K562 (cell line): ENCODE data around the gene IMPG2. TPM values are rescaled to one million over a fixed set of nuclear protein-coding genes. Genes with fewer than 3 reads are reported as not detected.

ENCODE experiments used
- ATAC-seq: fragments of 200-7000 bp; cut with Tn5 transposase; 3 replicates; pipeline ENCODE4 v1.9.1; 2020; ENCODE audit warnings: moderate library complexity
- Bru-seq: library from RNA; stranded (reverse); fragments of 400-500 nt; gene quantifications from one replicate; lab custom pipeline; 2021; lab: Mats Ljungman, UMichigan
- BruChase-seq, 2 experiments: library from RNA; stranded (reverse); fragments of 400-500 nt; gene quantifications; one replicate each; lab custom pipeline; 2021; lab: Mats Ljungman, UMichigan
- BruUV-seq: library from RNA; stranded (reverse); fragments of 400-500 nt; replicated peaks from 2 replicates; lab custom pipeline; 2021; lab: Mats Ljungman, UMichigan
- CTCF ChIA-PET: fragments of 300-600 bp; formaldehyde crosslinking; extraction: SDS; loops from one replicate; lab custom pipeline; 2021; ENCODE audit warnings: low intra/inter-chr PET ratio; lab: Yijun Ruan, JAX
- POLR2A ChIA-PET: fragments of 300-600, 350-650 bp; sonication (Branson Sonifier 250); formaldehyde crosslinking; extraction: SDS; loops from one replicate; lab custom pipeline; 2021; ENCODE audit warnings: antibody characterized with exemption, inconsistent platforms; lab: Yijun Ruan, JAX
- DNase-seq, 4 experiments: peaks; one replicate each; pipeline versions ENCODE4 v3.0.0 to v3.0.0-alpha.2; 2011 to 2018; ENCODE audit warnings: low spot score in 3 of 4, mixed read lengths in 3 of 4; ENCODE audit errors: extremely low read depth in 1 of 4
- FAIRE-seq: peaks from 2 replicates; lab custom pipeline; 2011; peaks lifted over from hg19 to GRCh38; lab: Jason Lieb, UNC
- H2AFZ ChIP-seq: 2 replicates; pipeline ENCODE4 v1.6.0; 2011; ENCODE audit warnings: low read depth, low read length, control low read depth, inconsistent platforms
- H3K27ac ChIP-seq: fragments of 200-600 bp; 3 replicates; pipeline ENCODE4 v1.8.0; 2011; ENCODE audit warnings: low read depth, mild to moderate bottlenecking, control low read depth, inconsistent platforms, low read length, moderate library complexity, mixed read lengths; ENCODE audit errors: extremely low read depth
- H3K27me3 ChIP-seq, 2 experiments: fragments of 300-600 bp in 1 of 2; 2 replicates in 1 of 2; 3 replicates in 1 of 2; pipeline versions ENCODE4 v1.6.0 to v1.8.0; 2011; ENCODE audit warnings: inconsistent platforms in 2 of 2, low read length in 2 of 2, mild to moderate bottlenecking in 1 of 2, mixed read lengths in 1 of 2, moderate library complexity in 1 of 2; ENCODE audit not compliant: control insufficient read depth in 2 of 2, insufficient read depth in 2 of 2
- H3K36me3 ChIP-seq: fragments of 300-600 bp; 3 replicates; pipeline ENCODE4 v1.8.0; 2011; ENCODE audit warnings: mild to moderate bottlenecking, low read length, inconsistent platforms; ENCODE audit not compliant: control insufficient read depth, insufficient read depth
- H3K4me1 ChIP-seq, 2 experiments: fragments of 200-600 bp in 1 of 2; replicated peaks in 1 of 2; 2 replicates in 1 of 2; 3 replicates in 1 of 2; pipeline versions ENCODE4 v1.5.1 to v1.8.0; 2011; ENCODE audit warnings: inconsistent platforms in 2 of 2, low read length in 2 of 2, mild to moderate bottlenecking in 1 of 2, mixed read lengths in 1 of 2, moderate library complexity in 1 of 2; ENCODE audit not compliant: control insufficient read depth in 2 of 2, insufficient read depth in 2 of 2
- H3K4me2 ChIP-seq: 2 replicates; pipeline ENCODE4 v1.6.1; 2011; ENCODE audit warnings: low read length, control low read depth, inconsistent platforms, mixed read lengths; ENCODE audit not compliant: insufficient read depth
- H3K4me3 ChIP-seq: fragments of 200-600 bp; sonication (generic), shearing (Covaris generic); 2 replicates; pipeline ENCODE4 v1.5.1; 2016; ENCODE audit warnings: control low read depth, inconsistent platforms
- H3K79me2 ChIP-seq: fragments of 200-600 bp; 3 replicates; pipeline ENCODE4 v1.8.0; 2011; ENCODE audit warnings: low read length, inconsistent platforms; ENCODE audit not compliant: control insufficient read depth, insufficient read depth
- H3K9ac ChIP-seq, 2 experiments: 2 replicates each; pipeline versions ENCODE4 v1.6.0 to v1.6.1; 2011; ENCODE audit warnings: low read depth in 2 of 2, low read length in 2 of 2, control low read depth in 1 of 2, inconsistent platforms in 1 of 2, mild to moderate bottlenecking in 1 of 2, mixed read lengths in 1 of 2; ENCODE audit not compliant: insufficient read depth in 1 of 2
- H3K9me1 ChIP-seq: one replicate; pipeline ENCODE4 v1.6.0; 2011; ENCODE audit warnings: inconsistent platforms, mild to moderate bottlenecking, low read length, moderate library complexity; ENCODE audit not compliant: control insufficient read depth, insufficient read depth
- H3K9me3 ChIP-seq: replicated peaks from 2 replicates; pipeline ENCODE4 v1.5.1; 2011; ENCODE audit warnings: low read depth, low read length, inconsistent platforms; ENCODE audit not compliant: control insufficient read depth, insufficient read depth
- H4K20me1 ChIP-seq: replicated peaks from 2 replicates; pipeline ENCODE4 v1.6.1; 2011; ENCODE audit warnings: low read length, inconsistent platforms, mixed read lengths; ENCODE audit not compliant: control insufficient read depth, insufficient read depth
- ELK3 ChIP-seq: fragments of 450-650 bp; formaldehyde crosslinking; IDR thresholded peaks from 2 replicates; pipeline ENCODE4 v1.4.0; 2020; ENCODE audit warnings: mild to moderate bottlenecking
- ETV6 ChIP-seq, 3 experiments: fragments of 150-350 bp in 1 of 3; sonication (generic) in 1 of 3; formaldehyde crosslinking in 1 of 3; IDR thresholded peaks; 2 replicates each; pipeline versions ENCODE4 v1.6.1 to v1.8.0; 2014 to 2022; ENCODE audit warnings: borderline replicate concordance in 2 of 3, low read depth in 2 of 3, antibody characterized with exemption in 1 of 3, low read length in 1 of 3, mild to moderate bottlenecking in 1 of 3, missing genetic modification reagents in 1 of 3
- PHF20 ChIP-seq: fragments of 450-650 bp; IDR thresholded peaks from 2 replicates; pipeline ENCODE4 v1.6.1; 2018; ENCODE audit not compliant: partially characterized antibody
- ZNF444 ChIP-seq: fragments of 250-450 bp; sonication (Bioruptor Pico); IDR thresholded peaks from 2 replicates; pipeline ENCODE4 v1.4.0; 2020; ENCODE audit warnings: mild to moderate bottlenecking, moderate library complexity
- WGBS: fragments of 100-300 bp; shearing (Covaris generic); methylation state at CpG from one replicate; pipeline ENCODE4 v1.1.6; 2016; ENCODE audit warnings: low coverage, mixed read lengths; ENCODE audit not compliant: insufficient coverage; ENCODE audit errors: missing lambda C conversion rate; 5-methylcytosine and 5-hydroxymethylcytosine counted together
- in situ Hi-C: fragments of 300-500 bp; cut with MboI; formaldehyde crosslinking; loops from 4 replicates; pipeline ENCODE4 v1.15.0; 2018; ENCODE audit warnings: inconsistent platforms, mixed read lengths
- intact Hi-C: fragments of 100-400 bp; cut with micrococcal nuclease; formaldehyde crosslinking; loops from 2 replicates; pipeline ENCODE4 v1.14.2; 2022
- long read RNA-seq, 3 experiments: library from polyadenylated mRNA in 2 of 3; library from RNA in 1 of 3; unstranded in 2 of 3; stranded (forward) in 1 of 3; transcript quantifications; one replicate each; pipeline ENCODE4 v2.0.0, GENCODE V29; 2019 to 2022
- polyA minus RNA-seq, 3 experiments: library from RNA; depleted of rRNA, polyadenylated mRNA; stranded (reverse); fragments of >200 nt; gene quantifications; 2 replicates each; pipeline ENCODE4 v1.2.3, GENCODE V29; 2011
- polyA plus RNA-seq, 8 experiments: library from polyadenylated mRNA; depleted of rRNA in 4 of 8; stranded (reverse) in 5 of 8; unstranded in 3 of 8; fragments of >200 nt; fragmentation: Nextera tagmentation in 2 of 8; fragmentation: Illumina TruSeq in 1 of 8; extraction: Ambion mirVana in 2 of 8; extraction: Trizol in 1 of 8; gene quantifications; 2 replicates each; pipeline versions ENCODE4 v1.2.1 to v1.2.3, GENCODE V29; 2011 to 2014; ENCODE audit warnings: inconsistent platforms in 1 of 8, missing spikeins in 1 of 8
- total RNA-seq, 7 experiments: library from RNA; depleted of rRNA in 6 of 7; stranded (reverse); fragments of >200 nt in 6 of 7; fragmentation: Illumina TruSeq in 2 of 7; extraction: Trizol in 2 of 7; gene quantifications; 2 replicates each; pipeline versions ENCODE4 v1.2.1 to v1.2.3, GENCODE V29; 2011 to 2021; ENCODE audit warnings: low replicate concordance in 1 of 7
- TF ChIP-seq, protein P1 (sequence below): fragments of 200-600 bp; sonication (generic); IDR thresholded peaks from one replicate; pipeline ENCODE4 v1.6.1; 2012; ENCODE audit warnings: mild to moderate bottlenecking, low read depth, low read length, inconsistent platforms

IMPG2 gene
- 0.25 and 0.51 TPM in 2 replicates for total RNA-seq (2011; cell fraction: chromatin; rRNA removed; ENCODE audit: low replicate concordance)
- total RNA-seq (2011; cell fraction: nucleolus; rRNA removed), result 0.13 and 0.17 TPM in 2 replicates
- 0.38 and 0.44 TPM in 2 replicates for total RNA-seq (2011; cell fraction: nucleoplasm; rRNA removed)
- total RNA-seq (2014; rRNA removed), result 0.08 and 0.09 TPM in 2 replicates
- 0.13 and 0.18 TPM in 2 replicates for total RNA-seq (2014; rRNA removed; fragmentation: Illumina TruSeq; extraction: Trizol)
- 0.30 and 0.36 TPM in 2 replicates for total RNA-seq (2015; rRNA removed; fragmentation: Illumina TruSeq; extraction: Trizol)
- 0.09 and 0.13 TPM in 2 replicates for total RNA-seq (2021)
- 0.07 and 0.27 TPM in 2 replicates for polyA plus RNA-seq (2011; rRNA removed)
- 0.01 and 0.13 TPM in 2 replicates for polyA plus RNA-seq (2011; cell fraction: cytosol; rRNA removed)
- 0.18 and 0.63 TPM in 2 replicates for polyA plus RNA-seq (2011; cell fraction: nucleus; rRNA removed)
- polyA plus RNA-seq (2012), result 0.14 and 0.48 TPM in 2 replicates
- polyA plus RNA-seq (2014; fragmentation: Illumina TruSeq; extraction: Trizol), result 0.11 and 0.13 TPM in 2 replicates
- under 1 TPM; 0.04 TPM for polyA plus RNA-seq (2014; fragmentation: Nextera tagmentation; extraction: Ambion mirVana)
- polyA plus RNA-seq (2014; rRNA removed), result 0.05 and 0.07 TPM in 2 replicates
- 0.14 and 0.51 TPM in 2 replicates for polyA minus RNA-seq (2011; rRNA and poly(A)+ RNA removed)
- polyA minus RNA-seq (2011; cell fraction: cytosol; rRNA and poly(A)+ RNA removed), result 0.18 TPM in 1 of 2 replicates, not detected in the other
- polyA minus RNA-seq (2011; cell fraction: nucleus; rRNA and poly(A)+ RNA removed), result 0.27 and 1.1 TPM in 2 replicates
- percentile 45 among the genes with signal in this experiment for Bru-seq, nascent RNA
- BruChase-seq, experiment 1, labeled RNA remaining after a 2-hour chase, result percentile 63 among the genes with signal in this experiment
- percentile 59 among the genes with signal in this experiment for BruChase-seq, experiment 2, labeled RNA remaining after a 6-hour chase
- long read RNA-seq, experiment 1, result 0 reads
- long read RNA-seq, experiment 2, result 0 reads
- long read RNA-seq, experiment 3, result 0 reads

DNA sequence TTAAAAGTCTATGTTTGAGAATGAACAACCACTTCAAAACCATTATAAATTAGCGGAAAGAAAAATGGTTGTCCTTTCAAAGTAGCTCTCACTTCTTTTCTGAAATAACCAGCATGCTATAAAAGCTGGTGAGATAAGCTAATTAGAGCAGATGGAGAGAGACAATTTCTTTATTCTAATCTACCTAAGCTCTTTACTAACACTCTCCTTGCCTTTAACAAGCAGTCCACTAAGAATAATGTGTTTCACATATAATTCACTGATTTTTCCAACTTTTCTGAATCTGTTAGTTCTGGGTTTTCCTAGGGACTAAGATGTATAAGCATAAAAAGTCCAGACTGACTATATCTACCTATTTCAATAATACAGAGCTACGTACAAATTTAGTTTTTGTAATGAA lies at the start of gene IMPG2:
TSS of gene IMPG2 (minus strand) at position 101 of the 400 bp plus-strand sequence. CDS start 203 bp downstream, outside the sequence.
- H3K36me3 ChIP-seq, result no peaks in the 10 kb centered on the region
- no peak within 1 kb of the TSS for H3K9ac ChIP-seq
- H2AFZ ChIP-seq, result no peak within 1 kb of the TSS
- ATAC-seq, result no peak
- H3K9me1 ChIP-seq, result no peaks in the 10 kb centered on the region
- no peak within 1 kb of the TSS for H3K27ac ChIP-seq
- H3K4me2 ChIP-seq, result no peak within 1 kb of the TSS
- POLR2A ChIA-PET, result no interaction called here
- DNase-seq, result no peak
- CTCF ChIA-PET, result no interaction called here
- no peaks in the 10 kb centered on the region for H3K27me3 ChIP-seq
- no peaks in the 10 kb centered on the region for H3K79me2 ChIP-seq
- no peaks in the 10 kb centered on the region; a peak in 1 of 5 replicates for H3K4me1 ChIP-seq
- FAIRE-seq, result no peak
- no peaks in the 10 kb centered on the region for H3K9me3 ChIP-seq
- 83% methylated on average over 2 of the region's 2 CpGs for WGBS
- intact Hi-C loops, result loop anchor here (10.0 kb wide), 1 partner anchor 194 kb away; the partner anchor contains the start of gene SENP7
- no peak within 1 kb of the TSS for H3K4me3 ChIP-seq
- BruUV-seq, result no TSS peak
- in situ Hi-C loops, result no loop called here
- H4K20me1 ChIP-seq, result no peaks in the 10 kb centered on the region
- TF ChIP-seq, protein P1, sequence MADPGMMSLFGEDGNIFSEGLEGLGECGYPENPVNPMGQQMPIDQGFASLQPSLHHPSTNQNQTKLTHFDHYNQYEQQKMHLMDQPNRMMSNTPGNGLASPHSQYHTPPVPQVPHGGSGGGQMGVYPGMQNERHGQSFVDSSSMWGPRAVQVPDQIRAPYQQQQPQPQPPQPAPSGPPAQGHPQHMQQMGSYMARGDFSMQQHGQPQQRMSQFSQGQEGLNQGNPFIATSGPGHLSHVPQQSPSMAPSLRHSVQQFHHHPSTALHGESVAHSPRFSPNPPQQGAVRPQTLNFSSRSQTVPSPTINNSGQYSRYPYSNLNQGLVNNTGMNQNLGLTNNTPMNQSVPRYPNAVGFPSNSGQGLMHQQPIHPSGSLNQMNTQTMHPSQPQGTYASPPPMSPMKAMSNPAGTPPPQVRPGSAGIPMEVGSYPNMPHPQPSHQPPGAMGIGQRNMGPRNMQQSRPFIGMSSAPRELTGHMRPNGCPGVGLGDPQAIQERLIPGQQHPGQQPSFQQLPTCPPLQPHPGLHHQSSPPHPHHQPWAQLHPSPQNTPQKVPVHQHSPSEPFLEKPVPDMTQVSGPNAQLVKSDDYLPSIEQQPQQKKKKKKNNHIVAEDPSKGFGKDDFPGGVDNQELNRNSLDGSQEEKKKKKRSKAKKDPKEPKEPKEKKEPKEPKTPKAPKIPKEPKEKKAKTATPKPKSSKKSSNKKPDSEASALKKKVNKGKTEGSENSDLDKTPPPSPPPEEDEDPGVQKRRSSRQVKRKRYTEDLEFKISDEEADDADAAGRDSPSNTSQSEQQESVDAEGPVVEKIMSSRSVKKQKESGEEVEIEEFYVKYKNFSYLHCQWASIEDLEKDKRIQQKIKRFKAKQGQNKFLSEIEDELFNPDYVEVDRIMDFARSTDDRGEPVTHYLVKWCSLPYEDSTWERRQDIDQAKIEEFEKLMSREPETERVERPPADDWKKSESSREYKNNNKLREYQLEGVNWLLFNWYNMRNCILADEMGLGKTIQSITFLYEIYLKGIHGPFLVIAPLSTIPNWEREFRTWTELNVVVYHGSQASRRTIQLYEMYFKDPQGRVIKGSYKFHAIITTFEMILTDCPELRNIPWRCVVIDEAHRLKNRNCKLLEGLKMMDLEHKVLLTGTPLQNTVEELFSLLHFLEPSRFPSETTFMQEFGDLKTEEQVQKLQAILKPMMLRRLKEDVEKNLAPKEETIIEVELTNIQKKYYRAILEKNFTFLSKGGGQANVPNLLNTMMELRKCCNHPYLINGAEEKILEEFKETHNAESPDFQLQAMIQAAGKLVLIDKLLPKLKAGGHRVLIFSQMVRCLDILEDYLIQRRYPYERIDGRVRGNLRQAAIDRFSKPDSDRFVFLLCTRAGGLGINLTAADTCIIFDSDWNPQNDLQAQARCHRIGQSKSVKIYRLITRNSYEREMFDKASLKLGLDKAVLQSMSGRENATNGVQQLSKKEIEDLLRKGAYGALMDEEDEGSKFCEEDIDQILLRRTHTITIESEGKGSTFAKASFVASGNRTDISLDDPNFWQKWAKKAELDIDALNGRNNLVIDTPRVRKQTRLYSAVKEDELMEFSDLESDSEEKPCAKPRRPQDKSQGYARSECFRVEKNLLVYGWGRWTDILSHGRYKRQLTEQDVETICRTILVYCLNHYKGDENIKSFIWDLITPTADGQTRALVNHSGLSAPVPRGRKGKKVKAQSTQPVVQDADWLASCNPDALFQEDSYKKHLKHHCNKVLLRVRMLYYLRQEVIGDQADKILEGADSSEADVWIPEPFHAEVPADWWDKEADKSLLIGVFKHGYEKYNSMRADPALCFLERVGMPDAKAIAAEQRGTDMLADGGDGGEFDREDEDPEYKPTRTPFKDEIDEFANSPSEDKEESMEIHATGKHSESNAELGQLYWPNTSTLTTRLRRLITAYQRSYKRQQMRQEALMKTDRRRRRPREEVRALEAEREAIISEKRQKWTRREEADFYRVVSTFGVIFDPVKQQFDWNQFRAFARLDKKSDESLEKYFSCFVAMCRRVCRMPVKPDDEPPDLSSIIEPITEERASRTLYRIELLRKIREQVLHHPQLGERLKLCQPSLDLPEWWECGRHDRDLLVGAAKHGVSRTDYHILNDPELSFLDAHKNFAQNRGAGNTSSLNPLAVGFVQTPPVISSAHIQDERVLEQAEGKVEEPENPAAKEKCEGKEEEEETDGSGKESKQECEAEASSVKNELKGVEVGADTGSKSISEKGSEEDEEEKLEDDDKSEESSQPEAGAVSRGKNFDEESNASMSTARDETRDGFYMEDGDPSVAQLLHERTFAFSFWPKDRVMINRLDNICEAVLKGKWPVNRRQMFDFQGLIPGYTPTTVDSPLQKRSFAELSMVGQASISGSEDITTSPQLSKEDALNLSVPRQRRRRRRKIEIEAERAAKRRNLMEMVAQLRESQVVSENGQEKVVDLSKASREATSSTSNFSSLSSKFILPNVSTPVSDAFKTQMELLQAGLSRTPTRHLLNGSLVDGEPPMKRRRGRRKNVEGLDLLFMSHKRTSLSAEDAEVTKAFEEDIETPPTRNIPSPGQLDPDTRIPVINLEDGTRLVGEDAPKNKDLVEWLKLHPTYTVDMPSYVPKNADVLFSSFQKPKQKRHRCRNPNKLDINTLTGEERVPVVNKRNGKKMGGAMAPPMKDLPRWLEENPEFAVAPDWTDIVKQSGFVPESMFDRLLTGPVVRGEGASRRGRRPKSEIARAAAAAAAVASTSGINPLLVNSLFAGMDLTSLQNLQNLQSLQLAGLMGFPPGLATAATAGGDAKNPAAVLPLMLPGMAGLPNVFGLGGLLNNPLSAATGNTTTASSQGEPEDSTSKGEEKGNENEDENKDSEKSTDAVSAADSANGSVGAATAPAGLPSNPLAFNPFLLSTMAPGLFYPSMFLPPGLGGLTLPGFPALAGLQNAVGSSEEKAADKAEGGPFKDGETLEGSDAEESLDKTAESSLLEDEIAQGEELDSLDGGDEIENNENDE, result no peak
- TF ChIP-seq ZNF444 (CRISPR knock-in tag) (no peak), ELK3 (CRISPR knock-in tag) (no peak), ETV6 (IDR thresholded peaks at IDR 0.05; ENCODE audit: borderline replicate concordance in 1 of 2, low read depth in 2 of 2, low read length in 1 of 2) (no peak), ETV6 (CRISPR knock-in tag; IDR thresholded peaks at IDR 0.05; ENCODE audit: borderline replicate concordance) (no peak), PHF20 (no peak)
